ENCODE data around the gene PNKD.

Gene PNKD

DNA sequence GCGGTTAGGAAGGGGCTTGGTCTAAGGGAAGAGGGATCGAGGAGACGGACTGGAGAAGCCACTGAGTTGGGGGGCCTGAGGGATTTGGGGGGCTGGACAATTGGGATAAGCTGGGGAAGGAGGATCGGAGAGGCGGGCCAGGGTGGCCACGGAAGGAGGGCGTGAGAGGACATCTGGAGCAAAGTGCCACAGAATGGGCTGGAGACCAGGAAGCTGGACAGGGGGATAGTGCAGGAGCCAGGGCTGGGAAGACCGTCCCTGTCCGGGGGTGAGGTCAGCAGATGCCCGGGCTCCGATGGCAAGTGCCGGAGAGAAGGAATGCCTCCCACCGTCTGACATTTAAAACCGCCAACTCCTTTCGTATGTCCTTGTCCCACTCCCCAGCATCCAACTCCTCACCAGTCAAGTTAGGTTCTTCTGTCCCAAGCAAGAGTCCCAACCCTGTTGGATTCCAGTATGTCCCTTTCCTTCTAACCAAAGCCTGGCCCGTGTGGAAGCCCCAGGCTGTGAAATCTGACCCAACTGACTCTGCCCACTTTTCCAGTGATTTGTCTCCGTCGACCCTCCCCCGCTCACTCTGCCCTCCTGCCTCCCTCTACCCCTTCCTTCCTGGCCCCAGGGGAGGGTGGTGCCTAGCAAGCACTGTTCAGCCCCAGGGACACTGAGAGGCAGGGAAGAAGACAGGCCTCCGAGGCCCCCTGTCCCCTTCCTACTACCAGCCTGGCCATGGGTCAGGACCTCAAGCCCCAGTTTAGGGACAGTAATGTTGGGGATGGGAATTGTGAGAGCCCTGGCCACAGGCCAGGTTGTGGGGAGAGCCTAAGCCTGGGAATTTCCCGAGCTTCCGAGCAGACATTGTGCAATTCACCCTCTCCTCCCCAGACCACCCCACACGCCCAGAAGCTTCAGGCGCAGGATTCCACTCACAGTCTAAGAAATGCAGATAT, 53.5 kb downstream of the PNKD start:
- no peak for TF ChIP-seq GATA3 (IDR thresholded peaks at IDR 0.05; ENCODE audit: low read depth, low read length)
- no peak for TF ChIP-seq GATA2 (IDR thresholded peaks at IDR 0.05; ENCODE audit: low read depth, low read length)

DNA sequence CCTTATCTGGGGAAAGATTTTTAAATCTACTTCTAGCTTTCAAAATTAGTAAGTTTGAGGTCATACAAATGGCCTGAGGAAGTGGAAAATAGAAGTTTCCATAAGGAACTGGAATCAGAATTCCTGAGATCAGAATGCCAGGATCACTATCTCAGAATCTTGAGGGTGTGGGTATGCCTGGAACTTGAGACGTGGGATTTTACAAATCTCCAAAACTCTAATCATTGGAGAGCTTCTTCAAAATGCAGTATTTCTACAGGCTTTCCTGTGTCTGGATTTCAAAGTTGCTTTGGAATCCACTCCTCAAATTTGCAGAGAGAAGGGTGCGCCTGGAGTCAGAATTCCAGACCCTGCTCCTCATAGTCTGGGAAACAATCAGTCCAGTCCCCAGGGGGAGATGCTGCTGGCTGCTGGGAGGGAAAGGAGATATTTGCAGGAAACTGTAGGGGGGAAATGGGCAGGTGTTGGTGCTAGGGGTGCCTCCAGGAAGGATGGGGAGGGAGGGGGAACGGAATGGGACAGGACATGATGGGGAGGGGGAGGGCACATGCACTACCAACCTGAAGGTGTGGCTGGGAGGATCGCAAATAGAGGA, 55.3 kb downstream of the PNKD start:
- TF ChIP-seq GATA3 (IDR thresholded peaks at IDR 0.05; ENCODE audit: low read depth, low read length): no peak
- no peak for TF ChIP-seq GATA2 (IDR thresholded peaks at IDR 0.05; ENCODE audit: low read depth, low read length)

DNA sequence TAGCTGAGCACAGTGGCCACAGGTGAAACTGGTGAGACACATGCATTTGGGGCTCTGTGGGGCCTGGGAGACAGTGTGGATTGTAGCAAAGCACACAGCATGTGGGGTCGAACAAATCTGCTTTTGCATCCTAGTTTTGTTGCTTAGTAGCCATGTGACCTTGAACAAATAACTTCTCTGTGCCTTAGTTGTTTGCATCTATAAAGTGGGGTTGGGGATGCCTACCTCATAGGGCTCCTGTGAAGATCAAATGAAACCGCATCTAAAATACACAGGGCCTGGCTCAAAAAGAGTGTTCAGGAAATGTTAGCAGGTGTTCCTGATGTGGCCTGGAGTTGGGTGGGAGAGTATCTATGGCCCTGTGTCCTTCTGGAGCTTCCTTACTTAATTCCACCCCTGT, 56.0 kb downstream of the PNKD start:
- TF ChIP-seq GATA3 (IDR thresholded peaks at IDR 0.05; ENCODE audit: low read depth, low read length) (no peak), GATA2 (IDR thresholded peaks at IDR 0.05; ENCODE audit: low read depth, low read length) (no peak)

DNA sequence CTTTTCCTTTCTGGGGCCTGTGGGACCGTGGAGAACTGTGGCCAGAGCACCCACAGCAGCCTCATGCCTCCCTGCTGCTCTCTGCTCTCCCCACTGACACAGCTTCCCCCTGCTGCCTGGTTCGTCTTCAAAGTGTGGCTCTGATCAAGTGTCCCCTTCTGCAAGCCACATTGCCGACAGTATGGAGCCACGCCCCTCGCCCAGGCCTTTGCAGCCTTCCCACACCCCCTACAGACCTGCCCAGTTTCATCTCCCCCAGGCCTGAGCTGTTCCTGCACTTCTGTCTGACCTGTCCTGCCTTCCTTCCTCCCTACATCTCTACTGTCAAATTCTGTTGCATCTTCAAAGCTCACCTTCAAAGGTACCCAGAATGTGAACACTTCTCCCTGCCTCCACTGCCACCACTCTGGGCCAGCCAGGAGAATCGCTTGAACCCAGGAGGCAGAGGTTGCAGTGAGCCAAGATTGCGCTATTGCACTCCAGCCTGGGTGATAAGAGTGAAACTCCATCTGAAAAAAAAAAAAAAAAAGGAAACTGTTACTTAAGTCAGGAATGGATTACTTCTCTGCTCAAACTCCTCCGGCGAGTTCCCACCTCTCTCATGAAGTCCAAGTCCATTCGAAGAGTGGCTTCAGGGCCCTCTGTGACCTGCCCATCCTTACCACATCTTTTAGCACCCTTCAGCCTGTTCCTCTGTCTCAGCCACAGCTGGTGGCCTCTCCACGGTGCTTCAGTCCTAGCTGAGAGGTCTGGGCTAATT, 57.3 kb downstream of the PNKD start:
- no peak for TF ChIP-seq GATA3 (IDR thresholded peaks at IDR 0.05; ENCODE audit: low read depth, low read length)
- TF ChIP-seq GATA2 (IDR thresholded peaks at IDR 0.05; ENCODE audit: low read depth, low read length): no peak

DNA sequence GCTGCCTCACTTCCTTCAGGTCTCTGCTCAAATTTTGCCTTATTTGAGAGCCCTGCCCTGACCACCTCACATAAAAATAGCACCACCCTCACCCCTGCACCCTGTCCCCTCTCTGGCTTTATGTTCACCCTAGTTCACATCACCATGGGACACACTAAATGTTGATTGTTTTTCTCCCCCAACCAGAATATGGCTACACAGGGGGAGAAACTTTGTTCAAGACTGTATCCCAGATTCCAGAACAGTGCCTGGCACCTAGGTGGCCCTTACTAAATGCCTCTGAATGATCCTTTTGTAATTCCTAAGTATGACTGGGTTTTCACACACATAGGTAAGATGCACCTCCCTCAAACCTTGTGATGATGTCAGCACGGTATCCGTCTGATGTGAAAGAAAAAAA, 58.0 kb downstream of the PNKD start:
- no peak for TF ChIP-seq GATA2 (IDR thresholded peaks at IDR 0.05; ENCODE audit: low read depth, low read length)
- TF ChIP-seq GATA3 (IDR thresholded peaks at IDR 0.05; ENCODE audit: low read depth, low read length): no peak

DNA sequence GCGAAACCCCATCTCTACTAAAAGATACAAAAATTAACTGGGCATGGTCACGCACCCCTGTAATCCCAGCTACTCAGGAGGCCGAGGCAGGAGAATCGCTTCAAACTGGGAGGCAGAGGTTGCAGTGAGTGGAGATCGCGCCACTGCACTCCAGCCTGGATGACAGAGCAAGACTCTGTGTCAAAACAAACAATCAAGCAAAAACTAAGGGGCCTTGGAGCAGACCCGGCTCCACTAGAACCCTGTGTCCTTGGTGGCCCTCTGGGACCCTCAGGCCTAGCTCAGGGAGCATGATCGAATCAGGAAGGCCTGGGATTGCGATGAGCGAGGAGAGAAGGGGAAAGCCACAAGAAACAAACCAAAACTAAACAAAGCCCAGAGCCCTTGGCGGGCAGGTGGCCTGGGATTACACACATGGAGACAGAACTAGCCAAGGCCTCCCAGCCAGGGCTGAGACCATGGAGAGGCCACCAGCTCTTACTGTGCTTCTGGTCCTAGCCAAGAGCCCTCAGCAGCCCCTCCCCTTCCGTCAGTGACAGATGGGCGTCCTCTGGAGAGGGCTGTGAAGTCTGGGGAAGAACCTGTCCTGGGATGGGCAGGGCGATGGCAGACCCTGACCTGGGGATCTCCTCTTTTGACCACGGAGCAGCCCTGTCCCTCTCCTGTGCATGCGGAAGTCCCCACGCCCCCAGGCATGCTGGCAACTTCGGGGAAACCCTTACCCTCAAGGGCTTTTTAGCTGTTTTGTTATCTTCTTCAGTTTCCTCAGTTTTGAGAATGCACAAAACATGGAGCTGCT, 58.9 kb downstream of the PNKD start:
- TF ChIP-seq GATA3 (IDR thresholded peaks at IDR 0.05; ENCODE audit: low read depth, low read length) (no peak), GATA2 (IDR thresholded peaks at IDR 0.05; ENCODE audit: low read depth, low read length) (no peak)

DNA sequence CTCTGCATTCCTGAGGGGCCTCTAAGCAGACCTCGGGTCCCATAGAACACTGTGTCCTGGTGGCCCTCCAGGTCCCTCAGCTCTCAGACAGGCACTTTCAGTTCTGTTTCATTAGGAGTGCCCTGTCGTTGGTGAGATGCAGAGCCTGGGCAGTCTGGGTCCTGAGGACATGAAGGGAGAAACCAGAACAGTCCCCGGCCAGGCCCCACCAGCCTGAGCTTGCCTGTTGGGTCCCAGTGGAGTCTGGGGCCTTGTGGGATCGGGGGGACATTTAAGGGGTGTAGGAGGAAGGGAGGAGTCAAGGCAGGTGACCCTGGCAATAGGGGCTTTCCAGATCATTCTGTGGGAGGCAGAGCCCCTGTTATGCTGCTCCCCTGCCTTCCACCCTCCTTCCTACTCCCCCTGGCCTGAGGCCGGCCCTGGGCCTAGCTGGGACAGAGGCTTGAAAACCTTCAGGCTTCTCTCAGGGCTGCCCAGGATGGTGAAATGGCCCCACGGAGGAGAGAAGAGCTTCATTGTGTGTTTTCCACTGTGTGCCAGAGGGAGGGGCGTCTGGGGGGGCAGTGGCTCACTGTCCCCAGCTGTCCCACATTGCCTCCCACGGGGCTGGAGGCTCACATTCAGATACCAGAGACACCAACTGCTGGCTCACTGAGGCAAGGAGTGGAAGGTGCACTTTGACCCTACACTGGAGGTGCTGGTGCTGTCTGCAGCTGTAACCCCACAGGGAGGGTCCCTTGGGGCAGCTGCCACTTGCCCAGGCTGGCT, 59.7 kb downstream of the PNKD start:
- TF ChIP-seq GATA2 (IDR thresholded peaks at IDR 0.05; ENCODE audit: low read depth, low read length): no peak
- TF ChIP-seq GATA3 (IDR thresholded peaks at IDR 0.05; ENCODE audit: low read depth, low read length): no peak

DNA sequence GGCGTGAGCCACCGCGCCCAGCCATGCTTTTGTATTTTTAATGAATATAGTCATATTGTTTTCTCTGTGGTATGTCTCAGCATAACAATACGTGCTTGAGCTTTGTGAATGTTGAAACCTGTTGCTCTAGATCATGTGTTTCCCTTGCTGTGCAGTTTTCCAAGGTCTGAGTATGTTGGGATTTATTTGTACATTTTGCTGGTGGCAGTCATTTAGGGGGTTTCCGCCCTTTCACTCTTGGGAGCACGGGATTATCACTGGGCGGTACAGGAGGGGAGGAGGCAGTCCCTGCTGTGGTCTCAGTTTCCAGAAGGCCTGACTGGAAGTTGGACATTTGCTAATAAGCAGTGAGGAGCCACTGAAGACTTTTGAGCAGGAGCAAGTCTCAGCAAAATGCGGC, 61.4 kb downstream of the PNKD start:
- no peak for TF ChIP-seq GATA3 (IDR thresholded peaks at IDR 0.05; ENCODE audit: low read depth, low read length)
- no peak for TF ChIP-seq GATA2 (IDR thresholded peaks at IDR 0.05; ENCODE audit: low read depth, low read length)

DNA sequence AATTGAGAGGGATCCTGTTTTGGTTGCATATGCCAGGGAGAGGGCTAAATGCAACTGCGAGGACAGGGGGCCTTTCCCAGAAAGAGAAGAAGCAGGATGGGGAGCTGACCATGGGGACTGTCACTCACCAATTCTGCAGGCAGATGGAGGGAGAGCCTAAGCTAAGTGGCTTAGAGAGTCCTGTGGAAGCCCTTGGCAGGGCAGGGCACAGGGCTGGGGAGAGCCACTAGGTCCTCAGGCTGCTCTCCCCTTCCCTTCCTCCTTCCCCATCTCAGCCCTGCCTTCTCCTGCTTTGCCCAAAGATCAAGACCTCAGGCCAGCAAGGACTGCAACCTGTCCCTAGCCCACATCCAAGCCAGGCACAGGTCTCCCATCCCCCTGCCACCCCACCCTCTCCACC, 62.0 kb downstream of the PNKD start:
- TF ChIP-seq GATA3 (IDR thresholded peaks at IDR 0.05; ENCODE audit: low read depth, low read length) (no peak), GATA2 (IDR thresholded peaks at IDR 0.05; ENCODE audit: low read depth, low read length) (no peak)

DNA sequence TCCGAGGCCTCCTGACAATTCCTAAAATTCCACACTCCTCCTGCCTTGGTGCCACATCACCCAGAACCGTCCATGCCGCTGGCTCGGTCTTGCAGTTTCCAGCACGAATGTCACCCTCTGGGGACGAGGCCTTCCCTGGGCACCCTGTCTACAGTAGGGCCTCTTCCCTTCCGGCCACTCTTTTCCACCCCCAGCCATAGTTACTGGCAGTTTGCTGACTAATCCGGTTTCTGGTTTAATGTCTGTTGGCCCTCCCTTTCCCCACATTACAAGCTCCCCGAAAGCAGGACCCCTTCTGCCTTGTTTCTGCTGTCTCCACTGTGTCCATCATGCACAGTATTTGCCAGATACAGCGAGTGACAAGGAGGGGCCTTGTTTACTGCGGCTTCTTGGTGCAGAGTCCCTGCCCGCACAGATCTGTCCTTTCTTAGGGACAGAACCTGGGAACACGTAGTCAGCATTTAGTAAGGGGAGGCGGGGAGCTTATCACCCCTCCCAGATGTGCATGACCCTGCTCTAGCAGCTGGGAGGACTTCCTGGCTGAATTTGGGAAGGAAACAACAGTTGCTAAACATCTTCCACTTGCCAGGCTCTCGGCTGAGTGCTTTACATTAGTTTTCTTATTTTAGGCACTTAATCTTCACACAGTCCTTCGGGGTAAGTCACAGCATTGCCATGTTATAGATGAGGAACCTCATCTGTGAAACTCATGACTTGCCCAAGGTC, 62.8 kb downstream of the PNKD start:
- no peak for TF ChIP-seq GATA2 (IDR thresholded peaks at IDR 0.05; ENCODE audit: low read depth, low read length)
- TF ChIP-seq GATA3 (IDR thresholded peaks at IDR 0.05; ENCODE audit: low read depth, low read length): no peak

DNA sequence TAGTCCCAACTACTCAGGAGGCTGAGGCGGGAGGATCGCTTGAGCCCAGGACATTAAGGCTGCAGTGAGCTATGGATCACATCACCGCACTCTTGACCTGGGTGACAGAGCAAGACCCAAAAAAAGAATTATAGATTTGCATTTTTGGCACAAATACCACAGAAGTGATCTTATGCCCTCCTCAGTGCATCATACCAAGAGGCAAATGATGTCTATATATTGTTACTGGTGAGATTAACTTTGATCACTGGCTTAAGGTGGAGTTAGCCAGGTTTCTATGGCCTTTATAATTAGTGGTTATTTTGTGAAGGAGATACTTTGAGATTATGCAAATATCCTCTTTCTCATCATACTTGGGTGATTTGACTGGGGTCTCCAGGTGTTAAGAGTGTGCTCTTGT, 64.2 kb downstream of the PNKD start:
- TF ChIP-seq GATA3 (IDR thresholded peaks at IDR 0.05; ENCODE audit: low read depth, low read length) (no peak), GATA2 (IDR thresholded peaks at IDR 0.05; ENCODE audit: low read depth, low read length) (no peak)

DNA sequence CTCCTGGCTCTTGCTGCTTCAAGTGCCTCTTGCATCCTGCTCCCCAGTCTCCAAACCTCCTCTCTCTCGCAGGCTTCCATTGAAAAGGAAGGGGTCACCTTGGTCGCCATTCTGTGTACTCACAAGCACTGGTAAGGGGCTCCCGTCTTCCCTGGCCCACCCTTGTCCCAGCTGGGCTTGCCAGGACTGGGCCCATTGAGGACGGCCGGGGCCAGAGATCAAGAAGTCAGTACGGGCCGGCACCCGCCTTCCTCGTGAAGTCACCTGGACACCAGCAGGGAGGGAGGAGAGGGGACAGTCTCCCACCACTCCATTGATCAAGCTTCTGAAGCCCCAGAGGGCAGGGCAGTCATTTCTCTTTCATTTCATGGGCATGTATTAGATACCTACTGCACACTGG, 70.3 kb downstream of the PNKD start:
- TF ChIP-seq GATA3 (IDR thresholded peaks at IDR 0.05; ENCODE audit: low read depth, low read length) (no peak), GATA2 (IDR thresholded peaks at IDR 0.05; ENCODE audit: low read depth, low read length) (no peak)
